HUES64 (cell line): ENCODE results near the gene IGSF21.
A peak's percentile ranks its signal among the peaks of the same experiment; 100 is the strongest.

Experiments
- H3K27ac ChIP-seq: 2 replicates; pipeline ENCODE4 v1.7.0; 2013; ENCODE audit warnings: low read depth, low read length, inconsistent platforms
- H3K27me3 ChIP-seq: 2 replicates; pipeline ENCODE4 v1.6.1; 2013; ENCODE audit warnings: mild to moderate bottlenecking, low read length; ENCODE audit not compliant: insufficient read depth
- H3K36me3 ChIP-seq: 2 replicates; pipeline ENCODE4 v1.6.1; 2013; ENCODE audit warnings: mild to moderate bottlenecking, low read length; ENCODE audit not compliant: insufficient read depth
- H3K4me1 ChIP-seq: 2 replicates; pipeline ENCODE4 v1.6.1; 2013; ENCODE audit warnings: mild to moderate bottlenecking, low read length, moderate library complexity; ENCODE audit not compliant: insufficient read depth
- H3K4me3 ChIP-seq: 2 replicates; pipeline ENCODE4 v1.5.1; 2013; ENCODE audit warnings: mild to moderate bottlenecking, low read length, moderate library complexity
- H3K9ac ChIP-seq: 2 replicates; pipeline ENCODE4 v1.6.1; 2013; ENCODE audit warnings: mild to moderate bottlenecking, low read depth, low read length
- H3K9me3 ChIP-seq: 2 replicates; pipeline ENCODE4 v1.6.1; 2013; ENCODE audit warnings: low read depth, low read length; ENCODE audit not compliant: insufficient read depth
- WGBS: fragments of 150-250, 120-280 bp; methylation state at CpG from one replicate; pipeline ENCODE4 v1.1.7; 2013; ENCODE audit warnings: missing lambda C conversion rate; 5-methylcytosine and 5-hydroxymethylcytosine counted together

Gene IGSF21

DNA sequence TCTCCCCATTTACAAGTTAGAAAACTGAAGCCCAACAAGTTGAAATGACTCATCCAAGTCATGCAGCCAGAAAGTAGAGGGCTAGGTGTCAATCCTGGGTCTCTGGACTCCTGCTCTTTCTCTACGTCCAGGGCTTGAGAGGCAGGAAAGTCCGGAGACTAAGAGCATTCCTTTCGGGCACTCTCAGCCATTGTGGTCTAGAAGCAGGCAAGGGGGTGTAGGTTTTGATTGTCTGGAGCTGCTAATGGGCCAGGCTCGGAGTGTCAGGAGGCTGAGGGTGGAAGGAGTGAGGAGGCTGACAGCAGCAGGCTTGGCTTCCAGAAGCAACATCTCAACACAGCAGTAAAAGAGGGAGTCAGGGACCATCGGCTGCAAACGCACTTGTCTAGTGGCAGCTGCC lies 265.6 kb downstream of the IGSF21 start:
- no peak overlapping the region for H3K27ac ChIP-seq
- H3K9ac ChIP-seq: no peak overlapping the region
- H3K36me3 ChIP-seq: no peaks in the 10 kb centered on the region
- H3K27me3 ChIP-seq: no peaks in the 10 kb centered on the region
- 84% methylated on average over 6 of the region's 6 CpGs for WGBS
- no peaks in the 10 kb centered on the region; the same call in 1 of the 2 replicates for H3K4me1 ChIP-seq
- no peaks in the 10 kb centered on the region for H3K9me3 ChIP-seq
- H3K4me3 ChIP-seq: no peak overlapping the region

GRCh38 chr1:18373882-18374493 lies 266.4 kb downstream of the IGSF21 start:
- WGBS: 50% methylated on average over 14 of the region's 14 CpGs
- H3K27me3 ChIP-seq: no peaks in the 10 kb centered on the region
- no peak overlapping the region for H3K9ac ChIP-seq
- no peak overlapping the region for H3K27ac ChIP-seq
- no peak overlapping the region for H3K4me3 ChIP-seq
- H3K9me3 ChIP-seq: no peaks in the 10 kb centered on the region
- H3K4me1 ChIP-seq: no peaks in the 10 kb centered on the region; the same call in 1 of the 2 replicates
- no peaks in the 10 kb centered on the region for H3K36me3 ChIP-seq

DNA sequence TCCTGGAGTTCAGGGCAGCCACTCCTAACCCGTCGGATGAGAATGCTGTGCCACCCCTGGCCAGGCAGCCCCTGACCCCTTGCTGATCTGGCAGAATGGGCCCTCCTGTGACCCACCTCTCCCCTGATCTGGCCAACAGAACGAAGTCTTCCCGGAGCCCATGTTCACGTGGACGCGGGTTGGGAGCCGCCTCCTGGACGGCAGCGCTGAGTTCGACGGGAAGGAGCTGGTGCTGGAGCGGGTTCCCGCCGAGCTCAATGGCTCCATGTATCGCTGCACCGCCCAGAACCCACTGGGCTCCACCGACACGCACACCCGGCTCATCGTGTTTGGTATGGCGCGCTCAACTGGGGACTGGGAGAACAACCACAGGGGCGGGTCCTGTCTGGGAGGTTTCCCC lies 269.1 kb downstream of the IGSF21 start:
- Histone ChIP-seq H3K9ac (no peak overlapping the region), H3K9me3 (peaks cover 4% of the 10 kb centered on the region; the same call in 1 of the 2 replicates), H3K27me3 (no peaks in the 10 kb centered on the region), H3K27ac (no peak overlapping the region), H3K4me1 (no peaks in the 10 kb centered on the region; the same call in 1 of the 2 replicates), H3K4me3 (no peak overlapping the region), H3K36me3 (no peaks in the 10 kb centered on the region)
- 95% methylated on average over 24 of the region's 24 CpGs for WGBS

DNA sequence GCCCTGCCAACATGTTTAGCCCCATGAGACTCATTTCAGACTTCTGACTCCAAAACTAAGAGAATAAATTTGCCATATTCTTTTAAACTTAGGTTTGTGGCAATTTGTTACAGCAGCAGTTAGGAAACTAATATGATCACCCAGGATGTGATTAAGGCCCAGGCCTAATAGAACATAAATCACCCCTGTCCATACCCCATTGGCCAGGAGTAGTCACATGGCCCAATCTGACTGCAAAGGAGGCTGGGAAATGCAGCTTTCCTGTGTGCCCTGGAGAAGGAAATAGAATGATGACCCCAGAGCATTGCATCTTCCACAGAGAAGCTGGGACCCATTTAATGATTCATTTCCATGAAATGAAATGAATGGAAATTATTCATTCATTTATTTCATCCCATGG lies 272.7 kb downstream of the IGSF21 start:
- no peak overlapping the region for H3K27ac ChIP-seq
- no peak overlapping the region for H3K4me3 ChIP-seq
- H3K9ac ChIP-seq: no peak overlapping the region
- H3K9me3 ChIP-seq: peaks cover 4% of the 10 kb centered on the region; the same call in 1 of the 2 replicates
- H3K36me3 ChIP-seq: no peaks in the 10 kb centered on the region
- H3K4me1 ChIP-seq: peaks cover 4% of the 10 kb centered on the region; the same call in 1 of the 2 replicates
- H3K27me3 ChIP-seq: no peaks in the 10 kb centered on the region

DNA sequence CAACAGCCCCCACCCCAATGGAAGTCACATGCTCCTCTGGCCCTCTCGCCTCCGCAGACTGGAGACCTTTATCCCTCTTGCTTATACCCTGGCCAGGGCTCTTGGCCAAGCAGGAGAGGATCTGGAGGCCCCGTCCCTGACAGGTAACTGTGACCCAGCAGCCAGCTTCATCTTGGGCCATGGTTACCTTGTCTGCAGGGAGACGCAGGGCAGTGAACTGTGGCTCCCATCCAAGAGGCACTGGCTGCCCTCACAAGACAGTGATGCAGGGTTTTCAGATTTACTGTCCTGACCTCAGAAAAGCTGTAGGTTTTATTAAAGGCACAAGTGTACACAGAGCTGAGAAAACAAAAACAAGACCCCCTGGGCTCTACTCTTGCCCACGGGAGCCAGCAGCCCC lies 276.5 kb downstream of the IGSF21 start:
- 74% methylated on average over 5 of the region's 5 CpGs for WGBS
- no peak overlapping the region for H3K27ac ChIP-seq

DNA sequence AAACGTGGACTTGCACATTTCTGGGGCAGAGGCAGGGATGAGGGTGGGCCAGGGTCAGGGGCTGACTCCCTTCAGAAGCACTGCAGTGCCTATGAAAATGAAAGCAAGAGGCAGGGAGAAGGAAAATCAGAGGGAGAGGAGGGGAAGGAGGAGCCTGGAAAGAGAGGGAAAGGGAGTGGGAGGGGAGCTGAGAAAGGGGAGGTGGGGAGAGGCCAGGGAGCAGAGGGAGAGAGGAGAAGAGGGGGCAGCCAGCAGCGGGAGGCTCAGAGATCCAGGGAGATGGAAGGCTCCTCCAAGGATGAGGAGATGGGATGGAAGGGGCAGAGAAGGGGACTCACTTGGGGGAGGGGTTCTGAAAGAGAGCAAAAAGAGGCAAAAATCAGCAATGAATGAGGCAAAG lies 276.9 kb downstream of the IGSF21 start:
- Histone ChIP-seq H3K9me3 (peaks cover 4% of the 10 kb centered on the region; the same call in 1 of the 2 replicates), H3K9ac (no peak overlapping the region), H3K27ac (no peak overlapping the region), H3K36me3 (no peaks in the 10 kb centered on the region), H3K4me3 (no peak overlapping the region), H3K4me1 (peaks cover 10% of the 10 kb centered on the region), H3K27me3 (no peaks in the 10 kb centered on the region)
- WGBS: 32% methylated on average over 2 of the region's 2 CpGs

More for the DNA sequence above, 276.5 kb downstream of the IGSF21 start:
- H3K9me3 ChIP-seq: peaks cover 4% of the 10 kb centered on the region; the same call in 1 of the 2 replicates
- H3K36me3 ChIP-seq: no peaks in the 10 kb centered on the region
- H3K4me3 ChIP-seq: no peak overlapping the region
- no peak overlapping the region for H3K9ac ChIP-seq
- no peaks in the 10 kb centered on the region for H3K27me3 ChIP-seq
- H3K4me1 ChIP-seq: peaks cover 10% of the 10 kb centered on the region

DNA sequence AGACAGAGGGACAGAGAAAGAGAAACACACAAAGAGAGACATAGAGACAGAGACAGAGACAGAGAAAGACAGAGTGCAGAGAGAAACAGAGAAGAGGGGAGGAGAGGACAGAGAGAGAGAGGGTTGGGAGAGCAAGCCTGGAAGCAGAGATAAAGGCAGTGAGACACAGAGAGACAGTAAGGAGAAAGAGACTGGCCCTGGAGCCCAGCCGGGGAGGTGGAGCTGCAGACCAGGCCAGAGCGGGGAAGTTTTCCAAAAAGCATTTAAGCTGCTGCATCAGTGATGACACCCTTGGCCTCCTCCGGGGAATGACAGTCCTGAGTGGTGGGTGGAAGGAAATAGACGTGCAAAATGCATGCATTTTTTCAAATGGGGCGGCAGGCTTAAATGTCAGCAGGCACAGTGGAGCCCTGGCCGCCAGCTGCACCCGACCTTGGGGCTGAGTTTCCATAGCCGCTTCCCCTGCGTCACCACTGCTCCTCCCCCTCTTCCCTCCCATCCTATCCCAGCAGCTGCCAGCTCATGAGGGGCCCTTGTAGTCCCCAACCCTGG lies 277.7 kb downstream of the IGSF21 start:
- H3K4me1 ChIP-seq: peaks cover 10% of the 10 kb centered on the region
- H3K36me3 ChIP-seq: no peaks in the 10 kb centered on the region
- H3K9me3 ChIP-seq: peaks cover 2% of the 10 kb centered on the region; the same call in 1 of the 2 replicates
- no peak overlapping the region for H3K9ac ChIP-seq
- WGBS: 18% methylated on average over 9 of the region's 9 CpGs
- no peaks in the 10 kb centered on the region for H3K27me3 ChIP-seq
- peak overlapping the region; percentile 24; the same call in 1 of the 2 replicates for H3K4me3 ChIP-seq
- no peak overlapping the region for H3K27ac ChIP-seq

DNA sequence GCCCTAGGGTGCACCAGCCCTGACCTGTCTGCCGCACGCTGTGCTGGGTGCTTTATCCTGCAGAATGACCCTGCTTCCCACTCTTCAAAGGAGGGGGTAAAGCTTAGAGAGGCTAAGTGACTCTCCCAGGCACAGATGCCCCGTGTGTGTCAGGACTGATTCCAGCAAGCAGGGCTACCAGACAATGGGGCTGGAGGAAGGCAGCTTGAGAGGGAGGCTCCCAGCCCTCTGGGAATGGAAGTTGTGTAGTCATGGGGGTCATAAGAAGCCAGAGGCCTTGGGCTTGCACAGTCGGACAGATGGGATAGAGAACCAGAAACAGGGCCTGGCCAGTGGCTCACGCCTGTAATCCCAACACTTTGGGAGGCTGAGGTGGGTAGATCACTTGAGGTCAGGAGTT lies 279.0 kb downstream of the IGSF21 start:
- H3K9ac ChIP-seq: no peak overlapping the region
- peaks cover 10% of the 10 kb centered on the region for H3K4me1 ChIP-seq
- H3K27ac ChIP-seq: no peak overlapping the region
- no peaks in the 10 kb centered on the region for H3K36me3 ChIP-seq
- H3K27me3 ChIP-seq: no peaks in the 10 kb centered on the region
- 88% methylated on average over 5 of the region's 5 CpGs for WGBS
- no peaks in the 10 kb centered on the region for H3K9me3 ChIP-seq
- no peak overlapping the region for H3K4me3 ChIP-seq

DNA sequence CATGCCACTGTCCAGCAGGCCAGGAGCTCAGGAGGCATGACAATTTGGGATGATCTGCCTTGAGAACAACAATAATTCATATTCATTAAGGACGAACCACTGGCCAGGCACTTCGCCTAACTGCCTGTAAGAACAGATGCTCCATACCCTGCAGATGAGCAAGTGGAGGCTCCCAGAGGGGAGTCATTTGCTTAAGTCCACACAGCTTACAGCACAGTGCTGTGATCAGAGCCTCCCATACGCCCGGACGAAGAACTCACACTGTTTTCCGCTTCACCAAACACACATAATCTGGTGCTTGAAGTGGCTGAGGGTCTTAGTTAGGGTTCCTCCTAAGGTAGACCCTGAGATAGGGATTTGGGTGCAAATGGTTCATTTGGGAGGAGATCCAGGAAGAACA lies 279.7 kb downstream of the IGSF21 start:
- no peaks in the 10 kb centered on the region for H3K9me3 ChIP-seq
- H3K27me3 ChIP-seq: no peaks in the 10 kb centered on the region
- no peak overlapping the region for H3K27ac ChIP-seq
- no peaks in the 10 kb centered on the region for H3K36me3 ChIP-seq
- no peak overlapping the region for H3K9ac ChIP-seq
- 93% methylated on average over 2 of the region's 6 CpGs for WGBS
- no peak overlapping the region for H3K4me3 ChIP-seq
- peaks cover 10% of the 10 kb centered on the region for H3K4me1 ChIP-seq

DNA sequence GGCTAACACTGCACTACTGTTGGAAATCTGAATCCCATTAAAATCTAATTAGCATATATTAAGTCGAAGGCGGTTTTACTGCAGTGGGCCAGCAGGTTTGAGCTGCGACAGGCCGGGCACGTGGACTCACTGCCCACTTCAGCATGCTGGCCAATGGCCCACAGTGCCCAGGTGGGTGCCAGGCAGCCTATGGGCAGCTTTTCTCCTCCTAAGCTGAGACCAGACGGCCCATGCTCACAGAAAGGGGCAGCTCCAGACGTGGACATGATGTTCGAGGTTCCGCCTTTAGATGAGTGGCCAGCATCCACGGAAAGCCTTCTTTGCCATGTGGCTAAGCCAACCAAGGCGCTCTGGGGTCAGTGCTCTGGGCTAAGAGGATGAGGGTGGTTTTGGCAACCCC lies 283.4 kb downstream of the IGSF21 start:
- Histone ChIP-seq H3K9ac (no peak overlapping the region), H3K27me3 (no peaks in the 10 kb centered on the region), H3K9me3 (no peaks in the 10 kb centered on the region), H3K27ac (no peak overlapping the region), H3K36me3 (no peaks in the 10 kb centered on the region), H3K4me1 (peaks cover under 1% of the 10 kb centered on the region; the same call in 1 of the 2 replicates), H3K4me3 (no peak overlapping the region)
- WGBS: 86% methylated on average over 11 of the region's 11 CpGs

- 95% methylated on average over 9 of the region's 9 CpGs for WGBS
Observed at GRCh38 chr1:18394563-18395156, 287.1 kb downstream of the IGSF21 start.

More at GRCh38 chr1:18394563-18395156, 287.1 kb downstream of the IGSF21 start:
- no peak overlapping the region for H3K4me3 ChIP-seq
- no peaks in the 10 kb centered on the region for H3K27me3 ChIP-seq
- peaks cover 2% of the 10 kb centered on the region for H3K4me1 ChIP-seq
- H3K9me3 ChIP-seq: no peaks in the 10 kb centered on the region
- H3K36me3 ChIP-seq: no peaks in the 10 kb centered on the region
- H3K27ac ChIP-seq: no peak overlapping the region
- H3K9ac ChIP-seq: no peak overlapping the region
